Measurements from ENCODE around the gene MAP7.

GRCh38 chr6:136511926-136512325 is 38.3 kb downstream of the MAP7 start:
- TF ChIP-seq CTCF (IDR thresholded peaks at IDR 0.05): no peak
- TF ChIP-seq POLR2A (IDR thresholded peaks at IDR 0.05): no peak

Measured in Peyer's patch (tissue), 4 donors.